SK-N-SH (cell line): ENCODE measurements around the gene SLC25A48. TPM values are rescaled to one million over a fixed set of nuclear protein-coding genes. Genes with fewer than 3 reads are reported as not detected.

Experiments used
- CTCF ChIA-PET: fragments of 300-600, 350-600 bp; formaldehyde crosslinking; extraction: SDS; loops from one replicate; lab custom pipeline; 2021; lab: Yijun Ruan, JAX
- POLR2A ChIA-PET: fragments of 350-600 bp; sonication (Branson Sonifier 250); formaldehyde crosslinking; extraction: SDS; loops from one replicate; lab custom pipeline; 2020; ENCODE audit warnings: antibody characterized with exemption, inconsistent platforms; lab: Yijun Ruan, JAX
- DNase-seq: peaks from one replicate; pipeline ENCODE4 v3.0.0; 2012
- H2AFZ ChIP-seq: fragments of 200-600 bp; sonication (generic); 2 replicates; pipeline ENCODE4 v1.8.1; 2016; ENCODE audit warnings: antibody characterized with exemption, mild to moderate bottlenecking, low read depth
- H3F3A ChIP-seq: fragments of 200-600 bp; sonication (generic); replicated peaks from 2 replicates; pipeline ENCODE3; 2016; ENCODE audit warnings: antibody characterized with exemption, mild to moderate bottlenecking; ENCODE audit not compliant: insufficient read depth
- H3K27ac ChIP-seq, 2 experiments: fragments of 200-500 bp in 1 of 2; fragments of 200-600 bp in 1 of 2; sonication (Bioruptor generic) in 1 of 2; sonication (generic), shearing (Covaris generic) in 1 of 2; 2 replicates each; pipeline versions ENCODE4 v1.5.1 to v1.6.1; 2014 to 2016; ENCODE audit warnings: low read depth in 2 of 2, inconsistent platforms in 1 of 2, low read length in 1 of 2, mild to moderate bottlenecking in 1 of 2, mixed read lengths in 1 of 2
- H3K27me3 ChIP-seq: fragments of 200-600 bp; sonication (generic), shearing (Covaris generic); 2 replicates; pipeline ENCODE4 v1.6.1; 2016; ENCODE audit warnings: mixed run types; ENCODE audit not compliant: insufficient read depth
- H3K36me3 ChIP-seq, 2 experiments: fragments of 200-500 bp in 1 of 2; fragments of 200-600 bp in 1 of 2; sonication (Bioruptor generic) in 1 of 2; sonication (generic) in 1 of 2; replicated peaks in 1 of 2; 2 replicates each; pipeline versions ENCODE3 to v1.5.1; 2014 to 2016; ENCODE audit warnings: low read length in 1 of 2, mild to moderate bottlenecking in 1 of 2; ENCODE audit not compliant: insufficient read depth in 2 of 2, control insufficient read depth in 1 of 2
- H3K4me1 ChIP-seq, 2 experiments: fragments of 200-500 bp in 1 of 2; fragments of 200-600 bp in 1 of 2; sonication (Bioruptor generic) in 1 of 2; sonication (generic), shearing (Covaris generic) in 1 of 2; 2 replicates each; pipeline versions ENCODE4 v1.5.1 to v1.6.1; 2014 to 2016; ENCODE audit warnings: low read depth in 1 of 2, low read length in 1 of 2, mixed run types in 1 of 2; ENCODE audit not compliant: insufficient read depth in 2 of 2, control insufficient read depth in 1 of 2
- H3K4me2 ChIP-seq: fragments of 200-600 bp; sonication (generic), shearing (Covaris generic); 2 replicates; pipeline ENCODE4 v1.6.1; 2017; ENCODE audit warnings: mixed run types
- H3K4me3 ChIP-seq, 2 experiments: fragments of 200-500 bp in 1 of 2; fragments of 200-600 bp in 1 of 2; sonication (Bioruptor generic) in 1 of 2; sonication (generic), shearing (Covaris generic) in 1 of 2; 2 replicates each; pipeline versions ENCODE4 v1.5.1 to v1.8.1; 2014 to 2016; ENCODE audit warnings: low read depth in 2 of 2, inconsistent platforms in 1 of 2, low read length in 1 of 2, mild to moderate bottlenecking in 1 of 2, mixed read lengths in 1 of 2, moderate library complexity in 1 of 2
- H3K79me2 ChIP-seq: fragments of 200-600 bp; sonication (generic); 2 replicates; pipeline ENCODE4 v1.8.1; 2017; ENCODE audit warnings: mild to moderate bottlenecking; ENCODE audit not compliant: insufficient read depth
- H3K9ac ChIP-seq: fragments of 200-600 bp; sonication (generic); 2 replicates; pipeline ENCODE4 v1.6.1; 2017; ENCODE audit warnings: mixed run types
- H3K9me2 ChIP-seq: fragments of 200-600 bp; sonication (generic); 2 replicates; pipeline ENCODE4 v1.6.1; 2017; ENCODE audit warnings: mixed run types
- H3K9me3 ChIP-seq: fragments of 200-600 bp; sonication (generic); 2 replicates; pipeline ENCODE4 v1.6.1; 2017; ENCODE audit warnings: mixed run types, mild to moderate bottlenecking, moderate library complexity
- H4K20me1 ChIP-seq: fragments of 200-600 bp; sonication (generic); 2 replicates; pipeline ENCODE4 v1.6.1; 2017; ENCODE audit warnings: mild to moderate bottlenecking, mixed run types; ENCODE audit not compliant: insufficient read depth
- ELF1 ChIP-seq: IDR thresholded peaks from 2 replicates; pipeline ENCODE4 v1.4.0; 2012
- EZH2phosphoT487 ChIP-seq: fragments of 200-600 bp; sonication (generic); IDR thresholded peaks from 2 replicates; pipeline ENCODE4 v1.6.1; 2017; ENCODE audit warnings: low read depth, mixed run types, mild to moderate bottlenecking, antibody characterized with exemption, moderate library complexity, borderline replicate concordance
- FOXJ3 ChIP-seq: sonication (generic); formaldehyde crosslinking; IDR thresholded peaks from 2 replicates; pipeline ENCODE4 v1.5.1; 2020; ENCODE audit warnings: mild to moderate bottlenecking, missing genetic modification reagents
- FOXM1 ChIP-seq: IDR thresholded peaks from 2 replicates; pipeline ENCODE4 v1.4.0; 2012; ENCODE audit warnings: low read depth, mild to moderate bottlenecking
- GABPA ChIP-seq: IDR thresholded peaks from 2 replicates; pipeline ENCODE4 v1.4.0; 2012; ENCODE audit warnings: low read depth, mild to moderate bottlenecking
- GATA2 ChIP-seq: sonication (generic); formaldehyde crosslinking; IDR thresholded peaks from 2 replicates; pipeline ENCODE4 v1.5.0; 2020; ENCODE audit warnings: mild to moderate bottlenecking, missing genetic modification reagents
- NFIC ChIP-seq: IDR thresholded peaks from 2 replicates; pipeline ENCODE4 v1.4.0; 2012; ENCODE audit warnings: borderline replicate concordance
- SIN3A ChIP-seq: IDR thresholded peaks from 2 replicates; pipeline ENCODE4 v1.6.1; 2012; ENCODE audit warnings: low read depth, mild to moderate bottlenecking, low read length, moderate library complexity, borderline replicate concordance
- TCF12 ChIP-seq: IDR thresholded peaks from 2 replicates; pipeline ENCODE4 v1.4.0; 2012
- WGBS: methylation state at CpG from one replicate; pipeline ENCODE4 v1.1.6; 2017; ENCODE audit warnings: low lambda C conversion rate; 5-methylcytosine and 5-hydroxymethylcytosine counted together
- polyA plus RNA-seq, 3 experiments: library from polyadenylated mRNA; depleted of rRNA; stranded (reverse); fragments of >200 nt; gene quantifications; 2 replicates each; pipeline ENCODE4 v1.2.3, GENCODE V29; 2012
- TF ChIP-seq, protein P1 (sequence below): IDR thresholded peaks from 2 replicates; pipeline ENCODE4 v1.4.0; 2012; ENCODE audit warnings: low read depth, borderline replicate concordance
- TF ChIP-seq, protein P2 (sequence below): IDR thresholded peaks from 2 replicates; pipeline ENCODE4 v1.6.1; 2012; ENCODE audit warnings: mild to moderate bottlenecking, low read depth, low read length, moderate library complexity

The SLC25A48 gene
- polyA plus RNA-seq, 1 of the 3 experiments (the other 2 are of a cell fraction), result 0.23 TPM

GRCh38 chr5:135894789-135895188 lies 60.3 kb downstream of the SLC25A48 start:
- peaks cover 0 to 8% of the 10 kb centered on the region in 2 experiments; a peak in 1 of 4 replicates for H3K4me1 ChIP-seq
- no peak for DNase-seq
- TF ChIP-seq EZH2phosphoT487, result no peak
- TF ChIP-seq SIN3A, result no peak
- TF ChIP-seq, protein P1, sequence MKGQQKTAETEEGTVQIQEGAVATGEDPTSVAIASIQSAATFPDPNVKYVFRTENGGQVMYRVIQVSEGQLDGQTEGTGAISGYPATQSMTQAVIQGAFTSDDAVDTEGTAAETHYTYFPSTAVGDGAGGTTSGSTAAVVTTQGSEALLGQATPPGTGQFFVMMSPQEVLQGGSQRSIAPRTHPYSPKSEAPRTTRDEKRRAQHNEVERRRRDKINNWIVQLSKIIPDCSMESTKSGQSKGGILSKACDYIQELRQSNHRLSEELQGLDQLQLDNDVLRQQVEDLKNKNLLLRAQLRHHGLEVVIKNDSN, result no peak
- TF ChIP-seq GABPA, result no peak
- TF ChIP-seq NFIC, result no peak
- no peak for TF ChIP-seq GATA2 (CRISPR knock-in tag)
- TF ChIP-seq, all 33 proteins: peak for 0
- Histone ChIP-seq H2AFZ (no peak overlapping the region), H3K9ac (no peak overlapping the region), H3K36me3 (no peaks in the 10 kb centered on the region), H3K4me3 (no peak overlapping the region), H3F3A (no peaks in the 10 kb centered on the region), H3K9me3 (no peaks in the 10 kb centered on the region), H3K9me2 (no peaks in the 10 kb centered on the region), H3K27me3 (no peaks in the 10 kb centered on the region), H4K20me1 (no peaks in the 10 kb centered on the region), H3K27ac (no peak overlapping the region), H3K79me2 (no peaks in the 10 kb centered on the region), H3K4me2 (no peak overlapping the region)
- ChIA-PET CTCF (interaction anchor here (0.5 to 10.7 kb wide), 5 partner anchors 9 to 596 kb away, joined by 3 to 104 read pairs (median 3); no protein-coding TSS in a partner anchor), POLR2A (no interaction called here)
- 62% methylated on average over 2 of the region's 2 CpGs for WGBS

DNA sequence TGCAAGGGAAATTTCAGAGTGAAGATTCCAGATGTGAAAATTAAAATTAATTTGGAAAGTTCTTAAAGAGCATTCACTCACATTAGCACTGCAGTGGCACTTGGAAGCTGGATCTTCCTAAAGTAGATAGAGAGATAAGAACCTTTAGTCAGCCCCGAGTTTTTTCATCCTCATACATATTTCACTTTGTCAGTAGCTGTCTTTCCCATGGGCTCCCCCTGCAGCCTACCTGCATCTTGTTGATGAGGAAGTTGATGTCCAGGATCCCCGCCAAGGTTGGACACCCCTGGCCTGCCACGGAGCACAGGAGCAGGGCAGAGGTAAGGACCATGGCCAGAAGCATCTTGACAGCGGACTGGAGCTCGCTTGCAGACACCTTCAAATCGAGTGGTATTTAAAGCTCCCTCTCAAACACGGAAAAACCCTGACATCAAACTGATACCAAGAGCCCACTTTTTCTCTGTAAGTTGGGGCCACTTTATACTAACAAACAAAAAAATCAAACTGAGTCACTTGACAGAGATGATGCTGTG lies 61.1 kb downstream of the SLC25A48 start, which contains the start of gene IL9:
IL9 (minus strand) TSS at position 368 of the 533 bp plus-strand sequence; CDS start at position 343, 25 bp downstream.
- no peak for TF ChIP-seq FOXJ3 (CRISPR knock-in tag)
- TF ChIP-seq, protein P2, sequence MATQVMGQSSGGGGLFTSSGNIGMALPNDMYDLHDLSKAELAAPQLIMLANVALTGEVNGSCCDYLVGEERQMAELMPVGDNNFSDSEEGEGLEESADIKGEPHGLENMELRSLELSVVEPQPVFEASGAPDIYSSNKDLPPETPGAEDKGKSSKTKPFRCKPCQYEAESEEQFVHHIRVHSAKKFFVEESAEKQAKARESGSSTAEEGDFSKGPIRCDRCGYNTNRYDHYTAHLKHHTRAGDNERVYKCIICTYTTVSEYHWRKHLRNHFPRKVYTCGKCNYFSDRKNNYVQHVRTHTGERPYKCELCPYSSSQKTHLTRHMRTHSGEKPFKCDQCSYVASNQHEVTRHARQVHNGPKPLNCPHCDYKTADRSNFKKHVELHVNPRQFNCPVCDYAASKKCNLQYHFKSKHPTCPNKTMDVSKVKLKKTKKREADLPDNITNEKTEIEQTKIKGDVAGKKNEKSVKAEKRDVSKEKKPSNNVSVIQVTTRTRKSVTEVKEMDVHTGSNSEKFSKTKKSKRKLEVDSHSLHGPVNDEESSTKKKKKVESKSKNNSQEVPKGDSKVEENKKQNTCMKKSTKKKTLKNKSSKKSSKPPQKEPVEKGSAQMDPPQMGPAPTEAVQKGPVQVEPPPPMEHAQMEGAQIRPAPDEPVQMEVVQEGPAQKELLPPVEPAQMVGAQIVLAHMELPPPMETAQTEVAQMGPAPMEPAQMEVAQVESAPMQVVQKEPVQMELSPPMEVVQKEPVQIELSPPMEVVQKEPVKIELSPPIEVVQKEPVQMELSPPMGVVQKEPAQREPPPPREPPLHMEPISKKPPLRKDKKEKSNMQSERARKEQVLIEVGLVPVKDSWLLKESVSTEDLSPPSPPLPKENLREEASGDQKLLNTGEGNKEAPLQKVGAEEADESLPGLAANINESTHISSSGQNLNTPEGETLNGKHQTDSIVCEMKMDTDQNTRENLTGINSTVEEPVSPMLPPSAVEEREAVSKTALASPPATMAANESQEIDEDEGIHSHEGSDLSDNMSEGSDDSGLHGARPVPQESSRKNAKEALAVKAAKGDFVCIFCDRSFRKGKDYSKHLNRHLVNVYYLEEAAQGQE, result peak; percentile 79
- no peak for TF ChIP-seq ELF1
- no peak for TF ChIP-seq FOXM1
- TF ChIP-seq TCF12, result no peak
- CTCF ChIA-PET, result interaction anchor here (0.5 to 10.7 kb wide), 4 partner anchors 8 to 595 kb away, joined by 3 to 104 read pairs (median 4); no protein-coding TSS in a partner anchor
- H3K4me1 ChIP-seq, result peaks cover 0 to 8% of the 10 kb centered on the region in 2 experiments; a peak in 1 of 4 replicates
- H3K27ac ChIP-seq, result no peak within 1 kb of the TSS
- H3F3A ChIP-seq, result no peaks in the 10 kb centered on the region
- no peaks in the 10 kb centered on the region for H3K9me3 ChIP-seq
- H3K9me2 ChIP-seq, result no peaks in the 10 kb centered on the region
- DNase-seq, result no peak
- no peak within 1 kb of the TSS for H3K4me2 ChIP-seq
- no peaks in the 10 kb centered on the region for H3K36me3 ChIP-seq
- H3K79me2 ChIP-seq, result no peaks in the 10 kb centered on the region
- H4K20me1 ChIP-seq, result no peaks in the 10 kb centered on the region
- 47% methylated on average over 7 of the region's 7 CpGs for WGBS
- no peak within 1 kb of the TSS for H3K4me3 ChIP-seq
- H2AFZ ChIP-seq, result no peak within 1 kb of the TSS
- POLR2A ChIA-PET, result no interaction called here
- no peaks in the 10 kb centered on the region for H3K27me3 ChIP-seq
- no peak within 1 kb of the TSS for H3K9ac ChIP-seq
